GM18526 (cell line): ENCODE results near the gene C3orf70.

Source experiments
- POLR2A ChIP-seq: IDR thresholded peaks from 3 replicates; pipeline ENCODE4 v1.6.1; 2011; ENCODE audit not compliant: insufficient read length; ENCODE audit errors: extremely low read depth

Gene C3orf70

DNA sequence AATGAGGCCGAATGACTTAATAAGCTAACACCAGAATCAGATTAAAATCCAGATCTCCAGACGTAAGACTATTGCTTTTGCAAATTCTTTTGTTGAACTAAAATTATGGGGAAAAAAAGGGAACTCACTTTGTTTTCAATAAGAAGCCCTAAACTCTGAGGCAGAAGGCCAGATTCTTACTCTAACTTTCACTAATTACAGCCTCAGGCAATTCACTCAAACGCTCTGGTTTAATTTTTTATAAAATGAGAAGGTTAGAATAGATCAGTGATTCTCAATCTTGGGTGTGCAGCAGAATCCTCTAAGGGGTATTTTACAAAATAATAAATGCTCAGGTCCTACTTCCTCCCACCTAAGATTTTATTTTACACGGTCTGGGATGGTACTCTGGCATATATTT, 38.1 kb downstream of the C3orf70 start:
- no peak for TF ChIP-seq POLR2A

DNA sequence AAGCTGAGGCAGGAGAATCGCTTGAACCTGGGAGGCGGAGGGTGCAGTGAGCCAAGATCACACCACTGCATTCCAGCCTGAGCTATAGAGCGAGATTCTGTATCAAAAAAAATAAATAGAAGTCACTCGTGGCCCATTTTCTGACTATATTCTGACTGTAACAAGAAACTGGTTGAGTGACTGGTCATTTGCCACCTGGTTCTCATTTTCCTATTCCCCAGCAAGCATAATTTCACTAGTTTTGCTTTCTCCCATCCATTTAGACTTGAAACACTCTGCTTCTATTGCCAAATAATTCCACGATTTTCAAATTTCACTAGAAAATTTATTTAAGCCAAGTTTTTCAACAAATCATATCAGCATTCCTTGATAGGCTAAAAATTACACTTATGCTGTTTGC, 40.7 kb downstream of the C3orf70 start:
- TF ChIP-seq POLR2A: no peak

DNA sequence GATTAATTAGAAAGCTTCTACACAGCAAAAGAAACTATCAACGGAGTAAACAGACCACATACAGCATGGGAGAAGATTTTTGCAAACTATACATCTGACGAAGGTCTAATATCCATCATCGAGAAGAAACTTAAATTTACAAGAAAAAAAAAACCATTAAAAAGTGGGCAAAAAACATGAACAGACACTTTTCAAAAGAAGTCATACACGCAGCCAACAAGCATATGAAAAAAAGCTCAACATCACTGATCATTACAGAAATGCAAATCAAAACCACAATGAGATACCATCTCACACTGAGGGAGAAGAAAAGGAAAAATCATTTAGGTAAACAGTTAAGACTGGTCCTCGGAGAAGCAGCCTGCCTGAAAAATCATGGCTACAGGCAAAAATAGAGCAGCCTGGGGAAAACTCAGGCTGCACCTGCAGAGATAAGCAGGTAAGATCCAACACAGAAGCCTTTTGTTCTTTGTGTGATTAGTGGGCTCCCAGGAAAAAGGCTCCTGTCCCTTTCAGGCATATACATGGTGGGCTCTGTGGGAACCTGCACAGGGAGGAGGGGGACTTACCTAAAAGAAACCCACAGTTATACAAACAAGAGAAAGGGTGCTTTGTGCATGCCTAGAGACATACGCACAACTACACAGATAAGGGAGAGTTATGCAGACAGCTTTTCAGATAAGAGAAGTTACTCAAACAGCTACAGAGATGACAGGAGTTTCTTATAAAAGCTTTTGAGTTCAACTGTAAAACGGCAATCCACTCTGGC, 49.3 kb downstream of the C3orf70 start:
- TF ChIP-seq POLR2A: no peak

DNA sequence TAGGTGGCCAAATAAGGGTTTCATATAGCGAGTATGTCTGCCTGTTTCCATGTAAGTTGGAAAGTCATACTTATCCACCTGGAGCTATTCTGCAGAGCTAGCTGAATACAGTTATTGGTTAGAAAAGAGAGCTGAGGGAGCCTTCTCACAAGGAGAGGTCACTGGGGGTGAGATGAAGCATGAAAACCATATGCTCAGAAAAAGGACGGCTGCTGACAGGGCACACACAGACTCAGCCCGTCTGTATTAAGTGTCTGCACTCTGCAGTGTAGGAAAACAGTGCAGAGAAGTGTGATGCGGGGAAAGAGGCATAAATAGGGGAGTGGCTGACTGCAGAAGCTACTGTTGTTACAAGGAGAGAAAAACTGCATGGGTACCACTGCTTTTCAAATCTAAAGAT, 58.2 kb downstream of the C3orf70 start:
- TF ChIP-seq POLR2A: no peak

DNA sequence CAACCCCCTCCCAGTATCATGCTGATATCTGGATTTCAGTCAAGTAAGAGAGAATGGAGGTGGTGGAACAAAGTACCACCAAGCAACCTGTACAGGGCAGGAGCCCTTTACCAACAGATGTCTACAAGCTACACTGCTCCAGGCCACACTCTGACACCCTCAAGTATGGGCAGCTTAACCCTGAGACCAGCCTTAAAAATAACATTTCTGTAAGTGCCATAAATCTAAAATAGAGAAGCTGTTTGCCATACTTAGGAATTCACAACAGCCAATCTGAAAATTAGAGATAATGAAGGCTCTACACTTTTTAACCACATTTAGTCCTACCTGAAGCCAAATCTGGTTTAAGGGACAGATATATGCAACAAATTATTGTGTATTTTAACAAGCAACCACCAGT, 59.7 kb downstream of the C3orf70 start:
- no peak for TF ChIP-seq POLR2A

DNA sequence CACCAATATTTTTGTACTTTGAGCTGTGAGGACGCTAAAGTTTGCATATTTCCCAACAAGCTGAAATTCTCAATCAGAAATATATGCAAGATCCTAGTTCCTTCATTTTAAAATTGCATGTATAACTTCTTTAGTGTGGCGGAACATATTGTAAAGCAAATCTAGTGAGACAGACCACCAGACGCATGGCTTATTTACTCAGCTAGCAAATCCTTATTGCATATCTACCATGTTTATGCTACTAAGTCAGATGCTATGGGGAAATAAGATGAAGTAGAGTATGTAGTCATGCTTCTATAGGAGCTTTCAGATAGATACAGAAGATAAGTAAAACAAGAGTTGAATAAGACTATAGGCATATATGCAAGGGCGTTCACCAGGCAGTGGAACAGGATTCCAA, 62.0 kb downstream of the C3orf70 start:
- no peak for TF ChIP-seq POLR2A

DNA sequence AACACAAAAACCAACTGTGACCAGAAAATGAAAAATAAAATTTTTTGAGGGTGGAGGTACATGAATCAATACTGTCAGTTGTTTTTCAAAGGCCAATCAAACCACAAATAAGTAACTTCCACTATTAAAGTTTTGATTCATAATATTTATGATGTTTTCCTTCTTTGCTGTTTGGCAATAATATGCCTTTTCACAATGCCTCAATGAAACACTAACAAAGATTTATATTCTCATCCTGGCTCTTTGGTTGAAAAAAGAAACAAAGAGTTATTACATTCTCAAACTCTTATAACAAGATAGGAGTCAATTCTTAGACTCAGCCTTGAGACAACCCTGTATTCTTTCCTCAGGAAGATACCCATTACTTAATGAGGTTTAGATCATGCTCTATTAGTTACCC, 63.1 kb downstream of the C3orf70 start:
- TF ChIP-seq POLR2A: no peak

DNA sequence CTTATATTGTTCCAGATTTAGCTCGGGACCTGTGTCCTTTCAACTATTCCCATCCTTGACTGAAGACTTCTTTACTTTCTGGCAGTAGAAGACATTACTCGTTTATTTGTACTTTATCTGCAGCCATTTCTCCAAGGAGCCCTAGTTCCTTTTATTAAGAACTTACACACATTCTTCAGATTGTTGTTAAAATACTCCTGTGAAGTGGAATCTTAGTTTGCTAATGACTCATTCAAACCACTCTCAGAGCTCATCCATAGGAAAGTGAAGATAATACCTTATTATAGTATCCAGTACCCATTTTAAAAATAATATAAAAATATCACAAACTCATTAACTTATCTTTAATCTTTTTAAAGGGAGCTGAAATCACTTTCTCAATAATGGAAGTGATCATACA, 63.5 kb downstream of the C3orf70 start:
- TF ChIP-seq POLR2A: no peak

DNA sequence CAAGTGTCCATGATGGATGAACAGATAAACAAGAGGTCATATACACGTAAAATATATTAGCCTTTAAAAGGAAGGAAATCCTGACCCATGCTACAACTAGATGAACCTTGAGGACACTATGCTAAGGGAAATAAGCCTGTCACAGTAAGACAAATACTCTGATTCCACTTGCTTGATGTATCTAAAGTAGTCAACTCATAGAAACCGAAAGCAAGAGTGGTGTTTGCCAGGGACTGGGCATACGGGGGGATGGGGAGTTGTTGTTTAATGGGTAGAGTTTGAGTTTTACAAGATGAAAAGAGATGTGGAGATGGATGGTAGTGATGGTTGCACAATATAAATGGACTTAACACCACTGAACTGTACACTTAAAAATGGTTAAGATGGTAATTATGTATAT, 65.4 kb downstream of the C3orf70 start:
- no peak for TF ChIP-seq POLR2A

DNA sequence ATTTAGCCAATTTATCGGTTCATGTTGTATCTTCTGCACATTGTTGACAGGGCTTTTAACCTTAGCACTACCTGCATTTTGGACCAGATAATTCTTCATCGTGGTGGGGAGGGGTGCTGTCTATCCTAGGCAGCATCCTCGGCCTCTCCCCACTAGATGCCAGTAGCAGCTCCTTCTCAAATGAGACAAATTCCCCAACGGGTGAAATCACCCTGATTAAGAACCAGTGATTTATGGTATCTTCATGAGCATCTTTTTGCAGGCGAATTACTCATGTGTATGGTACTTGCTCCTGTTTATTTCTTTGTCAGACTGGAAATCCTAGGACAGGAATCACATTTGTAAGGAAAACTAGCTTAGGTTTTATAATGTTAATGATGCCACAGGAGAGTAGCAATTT, 68.0 kb downstream of the C3orf70 start:
- TF ChIP-seq POLR2A: no peak

DNA sequence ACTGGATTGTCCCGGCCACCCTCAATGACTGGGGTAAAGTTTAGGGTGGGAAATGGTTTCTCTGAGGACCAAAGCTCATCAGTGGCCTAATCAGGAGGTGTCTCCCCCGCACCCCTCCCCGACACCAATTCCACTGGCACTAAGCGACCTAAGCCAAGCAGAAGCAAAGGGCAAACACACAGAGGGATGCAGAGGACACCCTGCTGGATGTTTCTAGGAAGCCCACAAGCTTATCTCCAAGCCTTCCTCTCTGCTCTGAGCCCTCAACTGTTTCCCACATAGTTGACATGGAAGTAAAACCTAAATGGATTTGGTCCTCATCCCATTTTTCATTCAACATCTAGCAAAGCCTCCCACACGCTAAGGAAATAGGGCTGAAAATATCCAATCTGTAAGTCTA, 68.5 kb downstream of the C3orf70 start:
- TF ChIP-seq POLR2A: no peak

DNA sequence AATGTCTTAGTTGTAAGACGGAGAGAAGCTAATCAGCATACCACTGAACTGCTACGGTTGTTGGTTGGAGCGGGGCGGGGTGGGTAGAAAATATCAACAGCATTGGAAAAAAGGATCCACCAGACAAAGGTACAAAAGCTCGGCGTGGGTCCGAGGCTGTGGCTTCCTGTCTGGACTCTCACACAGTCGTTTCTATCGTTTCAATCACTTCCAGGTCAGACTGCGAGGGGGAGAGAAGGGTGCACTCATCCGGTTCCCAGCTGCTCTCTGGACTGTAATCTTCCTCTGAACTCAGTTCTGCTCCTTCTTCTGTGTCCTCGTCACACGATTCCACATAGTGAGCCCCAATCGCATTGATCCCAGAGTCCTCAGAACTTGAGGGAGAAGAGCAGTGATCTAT, 70.0 kb downstream of the C3orf70 start:
- TF ChIP-seq POLR2A: no peak

DNA sequence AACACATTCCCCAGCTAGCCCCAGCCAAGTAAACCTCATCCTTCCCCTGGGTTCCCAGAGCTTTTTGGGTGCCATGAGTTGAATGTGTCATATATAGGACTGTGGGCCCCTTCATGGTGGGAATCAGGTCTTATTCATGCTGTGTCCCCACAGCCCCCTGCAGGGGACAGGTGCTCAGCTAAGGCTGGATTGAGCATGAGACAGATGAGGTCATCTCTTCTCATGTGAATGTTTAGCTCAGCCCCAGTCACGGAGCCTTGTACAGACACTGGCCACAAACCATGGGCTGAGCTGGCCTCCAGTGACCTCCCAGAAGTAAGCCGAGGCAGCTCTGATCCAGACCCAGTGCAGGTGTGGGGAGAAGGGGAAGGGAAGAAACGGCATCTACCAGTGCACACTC, 70.7 kb downstream of the C3orf70 start:
- no peak for TF ChIP-seq POLR2A

DNA sequence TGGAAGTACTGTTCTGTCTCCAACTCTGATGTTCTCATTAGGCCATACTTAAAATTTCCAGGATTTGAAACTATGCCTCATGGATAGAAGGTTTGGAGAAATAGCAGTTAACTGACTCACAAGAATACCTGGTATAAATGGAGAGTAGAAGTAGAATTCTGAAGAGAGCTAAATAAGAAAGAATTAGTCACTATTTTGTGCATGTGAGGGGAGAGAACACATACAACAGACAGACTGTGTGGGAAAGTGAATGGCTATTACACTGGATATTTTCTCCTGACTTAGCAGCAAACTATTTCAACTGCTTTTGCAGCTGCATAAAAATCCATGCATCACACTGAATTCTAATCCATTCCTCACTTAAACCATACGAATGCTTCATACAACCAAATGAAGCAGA, 71.3 kb downstream of the C3orf70 start:
- TF ChIP-seq POLR2A: no peak

DNA sequence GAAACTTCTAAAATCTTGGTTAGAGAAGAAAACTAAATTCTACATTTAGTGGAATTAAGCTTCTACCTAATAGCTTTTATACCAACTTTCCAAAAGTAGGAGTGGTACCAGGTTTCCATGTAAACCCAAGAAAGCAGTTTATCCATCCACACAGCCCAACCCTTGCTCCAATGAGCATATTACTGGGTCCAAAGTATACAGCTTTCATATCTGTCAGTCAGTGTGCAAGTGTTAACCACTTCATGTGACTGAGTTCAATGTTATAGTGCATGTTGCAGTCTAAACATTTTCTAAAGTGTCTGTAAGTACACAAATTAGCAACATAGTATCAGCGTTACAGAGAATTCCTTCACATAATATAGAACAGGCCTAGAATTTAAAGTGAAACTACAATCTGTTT, 73.2 kb downstream of the C3orf70 start:
- no peak for TF ChIP-seq POLR2A

DNA sequence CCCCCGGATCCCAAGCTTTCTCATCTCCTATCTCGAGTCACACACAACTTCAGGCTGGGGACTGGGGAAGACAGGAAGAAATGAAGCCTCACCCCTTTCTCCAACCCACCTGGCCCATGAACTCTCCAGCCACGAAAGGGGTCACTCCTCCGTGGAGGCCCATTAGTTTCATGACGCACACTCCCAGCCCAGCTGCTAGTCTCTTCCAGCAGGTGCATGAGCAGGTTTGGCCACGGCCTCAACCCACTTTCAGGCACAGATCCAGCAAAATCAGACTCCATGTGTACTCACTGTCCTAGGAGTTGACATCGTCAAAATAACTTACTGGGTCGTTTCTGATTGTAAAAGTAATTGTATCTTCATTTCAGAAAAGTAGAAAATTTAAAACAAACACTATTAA, 76.6 kb downstream of the C3orf70 start:
- TF ChIP-seq POLR2A: no peak

DNA sequence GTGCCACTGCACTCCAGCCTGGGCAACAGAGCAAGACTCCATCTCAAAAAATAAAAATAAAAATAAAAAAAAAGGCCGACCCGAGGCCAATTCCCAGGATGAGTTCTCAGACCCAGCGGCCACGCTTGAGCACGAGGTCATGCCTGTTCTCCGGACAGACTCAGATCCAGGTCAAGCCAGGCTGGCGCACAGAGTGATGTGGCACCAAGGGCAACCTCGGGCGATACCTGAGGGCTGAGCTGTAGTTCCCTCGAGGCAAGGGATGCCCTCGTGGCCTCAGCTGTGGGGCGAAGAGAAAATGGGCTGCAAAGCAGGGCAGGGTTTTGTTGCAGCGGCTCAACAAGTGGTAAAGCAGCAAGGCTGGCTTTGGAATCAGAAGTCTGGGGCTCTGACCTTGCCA, 77.3 kb downstream of the C3orf70 start:
- no peak for TF ChIP-seq POLR2A
